Bronchial smooth muscle cell (primary cell): ENCODE measurements around the gene SERAC1. TPM values are rescaled to one million over a fixed set of nuclear protein-coding genes. Genes with fewer than 3 reads are reported as not detected.

ENCODE experiments used
- total RNA-seq: library from RNA; depleted of rRNA; stranded (reverse); fragments of >200 nt; gene quantifications from 2 replicates; pipeline ENCODE4 v1.2.1, GENCODE V29; 2014

SERAC1 gene
- 7.6 and 8.3 TPM in 2 replicates for total RNA-seq

DNA sequence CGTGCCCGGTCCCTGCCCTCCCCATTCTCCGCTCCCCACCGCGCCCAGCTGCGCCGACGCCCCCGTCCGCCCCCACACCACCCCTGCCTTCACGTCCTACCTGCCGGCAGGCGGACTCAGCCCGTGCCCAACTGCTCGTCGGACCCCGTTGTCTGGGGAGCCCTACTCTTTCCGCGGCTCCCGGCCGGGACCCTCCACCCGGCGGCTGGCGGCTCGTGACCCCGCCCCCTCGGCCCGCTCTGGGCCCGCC lies at the start of gene SERAC1:
TSS of gene SERAC1 (minus strand) at position 223 of the 250 bp plus-strand sequence. CDS start 9,899 bp downstream, outside the sequence.

Other genes with a start within 250 kb of the SERAC1 start
- 27.1 and 57.6 TPM in 2 replicates for gene SYNJ2, start 186.4 kb downstream of the SERAC1 start, total RNA-seq
- 8.4 and 9.7 TPM in 2 replicates for gene GTF2H5, start 88 bp upstream of the SERAC1 start, total RNA-seq
- gene TULP4, start 144.2 kb upstream of the SERAC1 start, total RNA-seq: 71.1 and 96.4 TPM in 2 replicates